Measurements from ENCODE around the gene CRB2.

CRB2 gene

DNA sequence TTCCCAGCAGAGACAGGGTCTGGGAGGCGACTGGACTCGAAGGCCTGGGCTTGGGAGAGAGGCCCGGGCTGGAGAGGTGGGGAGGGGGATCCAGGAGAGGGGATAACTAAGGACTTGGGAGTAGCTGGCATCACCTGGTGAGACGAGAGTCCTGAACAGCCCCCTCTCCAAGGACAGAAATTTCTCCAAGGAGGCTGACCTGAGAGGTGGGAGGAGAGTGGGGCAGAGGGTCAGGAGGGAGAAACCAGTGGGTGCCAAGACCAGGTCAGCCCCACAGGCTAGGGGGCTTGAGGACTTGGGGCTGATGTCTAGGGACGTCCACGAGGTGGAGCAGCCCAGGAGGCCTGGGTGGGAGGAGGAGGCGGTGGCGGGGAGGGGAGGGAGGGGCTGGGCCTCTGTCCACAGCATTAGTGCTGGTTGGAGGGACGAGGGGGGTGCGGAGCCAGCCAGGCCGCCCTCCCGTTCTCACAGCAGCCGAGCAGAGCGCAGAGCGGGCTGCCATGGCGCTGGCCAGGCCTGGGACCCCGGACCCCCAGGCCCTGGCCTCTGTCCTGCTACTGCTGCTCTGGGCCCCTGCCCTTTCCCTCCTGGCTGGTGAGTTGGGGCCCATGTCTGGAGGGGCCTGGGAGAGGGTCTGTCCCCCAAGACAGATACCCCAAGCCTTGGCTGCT lies at the start of gene CRB2:
Gene CRB2, plus strand, starts transcription at position 437 of the 671 bp plus-strand sequence. Its CDS starts 64 bp downstream, at position 501.
- peak; percentile 84 for DNase-seq

DNA sequence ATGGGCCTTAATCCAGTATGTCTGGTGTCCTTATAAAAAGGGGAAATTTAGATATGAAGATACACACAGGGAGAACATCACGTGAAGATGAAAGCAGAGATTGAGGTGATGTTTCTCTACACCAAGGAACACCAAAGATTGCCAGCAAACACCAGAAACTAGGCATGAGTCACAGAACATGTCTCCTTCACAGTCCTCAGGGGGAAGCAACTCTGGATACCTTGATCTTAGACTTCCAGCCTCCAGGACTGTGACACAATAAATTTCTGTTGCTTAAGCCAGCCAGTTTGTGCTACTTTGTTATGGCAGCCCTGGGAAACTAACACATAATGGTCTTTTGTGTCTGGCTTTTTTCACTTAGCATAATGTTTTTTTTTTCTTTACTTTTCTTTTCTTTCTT lies 46.4 kb upstream of the CRB2 start:
- no peak for DNase-seq

DNA sequence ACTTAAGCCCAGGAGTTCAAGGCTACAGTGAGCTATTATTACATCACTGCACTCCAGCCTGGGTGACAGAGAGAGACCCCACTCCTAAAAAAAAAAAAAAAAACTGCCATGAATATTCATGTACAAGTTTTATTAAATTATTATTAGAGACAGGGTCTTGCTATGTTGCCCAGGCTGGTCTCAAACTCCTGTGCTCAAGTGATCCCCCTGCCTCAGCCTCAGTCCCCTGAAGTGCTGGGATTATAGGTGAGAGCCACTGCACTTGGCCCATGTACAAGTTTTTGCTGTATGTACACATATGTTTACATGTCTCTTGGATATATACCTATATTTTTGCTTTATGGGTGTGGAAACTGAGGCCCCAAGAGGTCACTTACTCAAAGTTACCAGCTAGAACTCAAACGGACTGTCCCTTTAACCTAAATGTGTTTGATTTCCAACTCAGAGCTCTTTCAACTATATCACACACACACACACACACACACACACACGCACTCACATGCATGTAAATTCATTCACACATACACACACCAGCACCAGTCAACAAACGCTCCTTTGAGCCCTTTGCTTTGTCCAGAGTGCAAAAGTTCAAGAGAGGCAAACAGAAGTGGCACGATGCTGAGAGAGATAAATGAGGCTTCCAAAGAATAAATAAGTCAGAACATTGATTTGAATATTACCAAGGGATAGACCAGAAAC lies 45.3 kb upstream of the CRB2 start:
- DNase-seq = no peak

DNA sequence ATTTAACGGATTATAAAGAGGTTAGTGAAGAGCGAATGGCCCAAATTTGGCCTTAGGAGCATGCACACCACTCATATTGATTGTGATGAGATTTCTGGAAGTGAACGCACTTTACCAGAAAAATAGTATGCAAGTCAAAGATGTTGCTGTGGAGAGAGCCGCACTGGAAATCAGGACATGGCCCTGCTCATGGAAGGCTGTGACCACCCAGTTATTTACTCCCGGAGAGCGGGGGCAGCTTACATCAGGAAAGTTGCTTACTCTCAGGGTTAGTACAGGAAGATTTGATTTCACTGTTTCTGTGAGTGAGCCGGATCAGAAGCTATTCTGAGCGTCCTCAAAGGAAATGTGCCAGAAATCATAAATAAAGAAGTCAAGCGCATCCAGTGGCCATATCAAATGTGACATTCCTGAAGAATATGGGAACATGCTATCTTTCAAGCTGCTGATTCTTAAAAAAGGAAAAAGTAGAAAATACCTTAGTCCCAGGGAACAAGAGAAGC lies 44.7 kb upstream of the CRB2 start:
- no peak for DNase-seq

DNA sequence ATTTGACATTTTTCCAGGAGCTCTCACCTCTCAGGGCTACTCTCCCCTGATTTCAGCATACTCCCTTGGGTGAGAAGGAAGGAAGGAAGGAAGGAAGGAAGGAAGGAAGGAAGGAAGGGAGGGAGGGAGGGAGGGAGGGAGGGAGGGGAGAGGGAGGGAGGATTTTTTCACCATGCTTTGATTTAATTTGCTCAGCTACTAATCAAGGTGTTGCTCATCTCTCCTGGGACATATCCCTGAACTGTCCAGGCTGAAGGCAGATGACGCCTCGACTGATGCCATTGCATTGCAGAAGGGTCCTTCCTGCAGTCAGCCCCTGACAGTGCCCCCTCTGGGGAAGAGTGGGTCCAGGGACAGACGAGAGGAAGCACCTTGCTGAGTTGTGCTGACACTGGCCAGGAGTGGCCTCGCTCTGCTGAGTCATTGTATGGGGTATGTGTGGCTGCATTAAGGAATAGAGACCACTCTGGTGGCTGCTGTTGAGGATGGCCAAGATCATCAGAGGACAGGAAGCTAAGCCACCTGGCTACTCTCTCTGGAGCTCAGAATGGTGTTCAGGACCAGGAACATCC lies 43.6 kb upstream of the CRB2 start:
- DNase-seq = no peak

DNA sequence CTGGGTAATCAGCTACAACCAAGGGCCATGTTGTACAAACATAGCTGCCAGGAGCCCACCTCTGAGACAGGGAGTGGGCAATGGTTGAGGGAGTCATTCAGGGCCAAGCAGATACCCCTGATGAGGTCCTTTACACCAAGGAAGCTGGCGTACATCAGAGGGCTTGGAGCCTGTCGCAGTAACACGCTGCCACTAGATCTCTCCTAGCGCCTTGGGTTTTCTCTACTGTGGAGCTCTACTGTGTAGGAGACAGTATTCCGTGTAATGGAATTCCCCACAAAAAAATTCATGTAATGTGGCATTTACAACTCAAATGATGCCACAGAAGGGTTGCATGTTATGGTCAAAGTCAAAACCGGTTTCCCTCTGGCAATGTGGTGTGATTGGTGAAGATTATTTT lies 41.4 kb upstream of the CRB2 start:
- no peak for DNase-seq

DNA sequence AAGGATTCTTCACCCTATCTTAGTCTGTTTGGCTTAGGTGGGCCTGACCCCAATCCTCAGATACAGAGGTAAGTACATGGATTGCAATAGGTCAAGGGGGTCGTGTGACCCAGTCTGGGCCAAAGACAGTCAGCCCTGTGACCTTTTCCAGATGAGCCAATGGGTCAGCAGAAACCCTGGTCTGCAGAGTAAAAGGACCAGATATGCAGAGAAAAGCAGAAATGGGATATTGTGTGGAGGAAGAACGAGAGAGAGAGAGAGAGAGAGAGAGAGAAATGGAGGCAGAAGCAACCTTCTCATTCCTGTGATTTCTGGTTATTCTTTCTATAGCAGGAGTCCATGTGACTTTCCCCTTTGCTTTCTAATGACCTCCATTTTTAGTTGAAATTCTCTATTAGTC lies 40.4 kb upstream of the CRB2 start:
- DNase-seq = no peak

DNA sequence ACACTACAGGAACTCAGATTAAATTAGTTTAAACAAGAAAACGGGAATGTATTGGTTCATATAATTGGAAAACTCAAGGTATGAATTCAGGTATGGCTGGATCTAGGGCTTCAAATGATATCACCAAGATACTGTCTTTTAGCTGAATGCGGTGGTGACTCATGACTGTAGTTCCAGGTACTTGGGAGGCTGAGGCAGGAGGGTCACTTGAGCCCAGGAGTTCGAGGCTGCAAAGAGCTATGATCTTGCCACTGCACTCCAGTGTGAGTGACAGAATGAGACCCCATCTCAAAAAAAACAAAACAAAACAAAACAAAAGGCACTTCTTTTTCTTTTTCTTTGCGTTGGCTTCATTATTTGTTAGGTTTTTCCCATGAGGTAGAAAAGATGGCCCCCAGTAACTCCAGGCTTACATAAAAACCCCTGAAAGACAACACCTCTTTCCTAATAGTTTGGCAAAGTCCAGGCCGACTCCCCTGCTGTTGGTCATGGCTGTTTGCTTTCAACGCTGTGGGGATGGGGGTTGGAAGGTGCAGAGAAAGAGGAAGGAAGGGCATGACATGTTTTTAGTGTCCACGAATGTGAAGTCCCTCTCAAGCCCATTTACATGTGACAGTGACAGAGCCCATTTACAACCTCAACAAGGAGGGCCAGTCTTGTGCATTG lies 39.8 kb upstream of the CRB2 start:
- DNase-seq = no peak

DNA sequence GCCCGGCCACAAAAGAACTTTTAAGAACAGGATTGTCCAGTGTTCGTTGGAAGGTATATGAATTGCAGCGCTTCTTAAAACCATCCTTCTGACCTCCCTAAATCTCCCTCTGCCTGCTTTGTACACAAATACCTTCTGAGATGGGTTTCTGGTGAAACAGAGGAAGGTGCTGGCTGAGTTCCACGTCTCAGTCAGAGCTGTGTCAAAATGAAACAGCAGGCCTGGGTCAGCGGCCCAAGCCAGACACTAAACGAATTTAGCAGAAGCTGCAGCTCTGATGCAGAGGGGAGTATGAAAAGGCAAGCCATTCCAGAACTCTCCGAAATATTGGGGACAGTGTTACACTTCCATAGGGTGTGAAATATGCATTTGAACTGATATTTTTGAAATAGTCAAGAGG lies 37.8 kb upstream of the CRB2 start:
- no peak for DNase-seq

DNA sequence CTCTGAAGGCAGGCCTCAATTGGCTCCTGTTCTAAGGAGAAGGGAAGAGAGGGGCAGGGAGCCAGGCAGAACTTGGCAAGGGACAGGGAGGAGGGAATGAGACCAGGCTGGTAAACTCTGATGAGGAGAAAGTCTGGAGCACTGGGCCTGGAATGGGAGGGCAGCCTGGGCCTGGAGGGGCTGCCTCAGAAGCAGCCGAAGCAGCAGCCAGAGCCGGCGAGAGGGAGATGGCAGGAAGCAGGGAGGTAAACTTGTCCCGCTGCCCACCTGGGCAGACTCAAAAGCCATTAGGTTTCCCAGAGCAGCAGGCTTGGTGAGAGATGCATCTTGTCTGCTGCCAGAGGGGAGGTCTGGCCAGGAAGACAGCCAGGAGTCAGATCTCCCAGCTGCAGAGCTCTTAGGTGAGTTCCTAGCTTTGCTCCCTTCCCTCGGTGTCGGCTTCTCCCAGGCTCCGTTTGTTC lies 37.0 kb upstream of the CRB2 start:
- no peak for DNase-seq

DNA sequence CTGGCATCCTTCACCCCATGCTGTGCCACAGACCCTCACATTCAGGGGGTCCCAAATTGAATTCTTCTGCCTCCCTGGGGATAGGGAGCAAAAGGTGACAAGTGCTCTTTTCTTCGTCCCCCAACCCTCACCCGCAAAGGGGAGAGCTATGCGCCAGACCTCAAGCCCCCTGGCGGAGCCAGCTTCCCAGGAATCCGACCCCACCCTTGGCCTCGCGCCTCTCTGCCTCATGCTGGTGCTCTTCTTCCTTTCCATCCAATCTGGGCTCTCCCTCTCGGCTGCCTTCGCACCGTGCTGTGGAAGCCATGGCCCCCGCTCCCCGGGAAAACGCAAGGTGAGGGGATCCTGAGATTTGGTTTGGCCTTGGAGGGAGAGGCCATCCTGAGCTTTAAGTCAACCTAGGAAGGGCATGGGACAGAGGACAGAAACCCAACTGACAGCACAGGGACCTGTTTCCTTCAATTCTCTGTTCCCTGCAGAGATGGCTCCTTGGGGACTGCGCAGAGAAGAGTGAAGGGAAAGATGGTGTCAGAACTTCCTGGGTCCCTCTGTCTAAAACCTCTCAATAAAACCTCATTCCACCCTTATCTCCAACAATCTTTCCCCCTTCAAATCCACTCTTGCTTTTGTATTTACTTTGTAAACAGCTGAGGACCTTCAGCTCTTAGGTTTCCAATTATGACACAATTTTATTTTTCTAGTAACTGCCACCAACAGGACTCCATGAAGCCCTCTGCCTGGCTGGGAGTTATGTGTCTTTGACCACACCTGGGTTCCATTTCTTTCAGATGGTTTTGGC lies 36.3 kb upstream of the CRB2 start:
- no peak for DNase-seq

DNA sequence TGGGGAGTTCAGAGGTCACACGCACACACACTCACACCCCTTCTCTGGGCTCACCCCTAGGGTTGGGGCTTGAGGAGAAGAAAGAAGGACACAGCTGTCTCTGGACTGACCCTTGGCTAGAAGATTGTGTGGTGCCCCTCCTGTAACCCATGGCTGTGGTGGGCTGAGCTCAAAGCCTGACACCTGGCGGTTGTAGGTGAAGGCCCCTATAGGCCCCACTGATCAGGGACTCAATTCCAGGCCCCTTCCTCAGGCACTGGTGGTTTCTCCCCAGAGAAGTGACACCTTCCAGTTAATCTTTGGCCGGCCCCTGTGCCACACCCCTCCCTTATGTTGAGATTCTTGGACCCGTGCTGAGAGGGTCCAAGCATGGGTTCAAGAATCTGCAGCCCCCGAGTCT lies 35.2 kb upstream of the CRB2 start:
- DNase-seq = no peak

DNA sequence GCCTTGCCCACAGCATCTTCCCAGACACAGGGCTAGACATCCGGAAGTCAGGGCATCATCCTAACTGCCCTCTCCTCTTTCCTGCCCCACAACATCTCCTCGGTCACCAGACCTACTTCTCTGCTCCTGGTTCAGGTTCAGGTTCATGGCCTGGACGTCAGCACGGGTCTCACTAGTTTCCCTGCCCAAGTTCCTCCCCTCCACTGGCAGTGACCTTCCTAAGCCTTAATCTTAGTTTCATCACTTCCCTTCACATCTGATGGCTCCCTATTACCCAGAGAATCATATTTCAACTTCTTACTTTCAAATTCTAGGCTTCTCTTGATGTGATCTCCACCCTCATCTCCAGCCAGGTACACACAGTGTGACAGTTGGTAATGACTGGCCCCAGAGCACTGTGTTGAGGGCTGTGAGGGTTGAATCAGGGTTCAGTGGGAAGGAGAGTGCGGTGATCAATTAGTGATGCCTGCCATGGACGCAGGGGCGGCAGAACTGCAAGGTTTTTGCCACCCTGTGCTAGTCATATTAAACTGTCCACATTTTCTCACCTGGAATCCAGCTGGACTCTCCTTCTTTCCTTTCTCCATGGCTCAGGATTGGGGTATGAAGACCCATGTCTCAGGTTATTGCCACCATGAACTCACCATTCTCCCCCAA lies 34.3 kb upstream of the CRB2 start:
- no peak for DNase-seq

DNA sequence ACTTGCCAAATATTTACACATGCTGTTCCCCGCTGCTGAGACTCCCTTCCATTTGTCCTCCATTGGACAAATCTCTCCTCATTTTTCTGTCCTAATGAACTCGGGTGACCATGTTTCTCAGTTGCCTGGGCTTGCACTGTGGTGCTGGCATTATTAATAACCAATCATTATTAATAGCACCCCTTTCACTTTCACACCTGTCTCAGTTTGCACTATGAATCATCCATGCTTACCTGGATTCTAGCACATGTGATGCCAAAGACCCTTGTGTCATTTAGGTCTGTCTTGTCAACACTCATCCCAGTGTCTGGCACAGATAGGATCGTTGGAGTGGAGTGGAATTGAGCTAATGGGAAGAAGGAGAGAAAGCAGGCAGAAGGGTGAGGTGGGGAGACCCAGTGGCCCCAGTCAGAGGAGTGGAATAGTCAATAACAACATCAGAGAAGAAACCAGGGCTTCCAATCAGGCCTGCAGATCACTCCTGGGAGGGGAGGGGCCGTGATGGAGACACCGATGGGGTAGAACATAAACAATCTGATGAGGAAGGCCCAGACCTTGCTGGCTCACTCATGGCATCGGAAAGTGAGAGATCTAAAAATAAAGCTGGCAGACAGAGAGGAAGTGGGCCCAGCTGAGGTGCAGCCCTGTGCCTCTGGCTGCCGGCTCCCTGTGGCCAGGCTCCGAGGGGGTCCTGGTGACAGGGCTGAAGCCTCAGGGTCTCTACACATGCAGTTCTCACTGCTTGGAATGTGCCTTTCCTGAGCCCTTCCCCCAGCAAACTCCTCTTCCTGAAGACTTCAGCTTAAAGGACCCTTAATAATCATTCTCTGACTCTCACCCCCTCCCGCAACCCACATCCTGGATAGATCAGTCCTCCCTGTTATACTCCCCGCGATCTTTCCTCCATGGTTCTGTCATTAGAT lies 33.5 kb upstream of the CRB2 start:
- no peak for DNase-seq

DNA sequence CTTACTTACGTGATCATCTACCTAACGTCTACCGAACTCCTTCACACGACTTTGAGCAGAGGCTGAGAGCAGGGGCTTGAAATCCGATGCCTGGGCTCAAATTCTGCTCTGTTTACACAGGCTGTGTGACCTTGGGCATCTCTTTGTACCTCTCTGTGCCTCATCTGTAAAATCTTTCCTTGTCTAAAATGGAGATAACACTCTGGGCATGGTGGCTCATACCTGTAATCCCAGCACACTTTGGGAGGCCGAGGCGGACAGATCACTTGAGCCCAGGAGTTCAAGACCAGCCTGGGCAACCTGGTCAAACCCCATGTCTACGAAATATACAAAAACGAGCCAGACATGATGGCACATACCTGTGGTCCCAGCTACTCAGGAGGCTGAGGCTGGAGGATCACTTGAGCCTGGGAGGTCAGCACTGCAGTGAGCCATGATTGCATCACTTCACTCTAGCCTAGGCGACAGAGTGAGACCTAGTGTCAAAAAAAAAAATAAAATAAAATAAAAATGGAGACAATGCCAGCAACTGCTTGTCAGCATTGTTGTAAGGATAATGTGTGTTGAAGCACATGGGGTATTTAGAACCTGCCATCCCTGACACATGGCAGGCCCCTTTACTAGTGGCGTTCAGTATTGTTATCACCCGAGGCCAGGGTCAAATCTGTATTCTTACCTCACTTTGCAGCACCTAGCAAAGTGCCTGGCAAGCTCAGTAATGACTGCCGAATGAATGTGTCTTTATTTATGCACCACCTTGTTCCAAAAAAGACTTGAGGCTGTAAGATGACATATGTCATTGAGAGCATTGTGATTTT lies 32.6 kb upstream of the CRB2 start:
- no peak for DNase-seq

DNA sequence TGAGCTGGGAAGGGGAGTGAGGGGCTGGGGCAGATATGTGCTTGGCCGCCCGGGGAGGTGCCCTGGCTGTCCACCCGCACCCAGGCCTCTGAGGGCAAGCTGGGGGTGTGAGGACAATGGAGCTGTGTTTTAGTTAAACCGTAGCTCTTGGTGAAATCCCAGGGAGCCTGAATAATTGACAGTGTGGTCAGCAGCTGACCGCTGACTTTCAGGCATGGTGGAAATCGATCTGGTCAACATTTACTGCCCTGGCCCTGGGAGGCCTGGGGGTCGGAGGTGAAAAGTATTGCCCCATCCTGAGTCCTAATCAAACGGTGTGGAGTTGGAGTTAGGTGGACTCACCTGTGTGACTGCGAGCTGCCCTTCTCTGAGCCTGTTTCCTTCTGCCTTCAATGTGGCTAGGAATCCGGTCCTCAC lies 31.2 kb upstream of the CRB2 start:
- DNase-seq = no peak

DNA sequence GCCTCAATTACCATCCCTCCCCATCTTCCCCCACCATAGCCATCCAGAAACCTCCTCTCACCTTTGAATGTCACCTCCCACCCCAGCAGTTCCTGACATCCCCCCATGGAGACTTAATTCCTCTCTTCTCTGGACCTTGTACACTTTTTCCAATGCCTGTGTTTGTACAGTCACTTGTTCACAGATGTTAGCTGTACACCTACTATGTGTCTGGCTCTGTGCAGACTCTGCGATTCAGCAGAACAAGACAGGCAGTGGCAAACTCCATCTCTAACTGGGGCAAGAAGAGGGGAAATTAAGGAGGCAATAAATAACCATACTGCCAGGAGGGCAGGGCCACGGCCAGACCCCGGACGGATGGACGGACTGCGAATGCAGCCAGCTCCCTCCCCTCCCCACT lies 29.8 kb upstream of the CRB2 start:
- DNase-seq = no peak

DNA sequence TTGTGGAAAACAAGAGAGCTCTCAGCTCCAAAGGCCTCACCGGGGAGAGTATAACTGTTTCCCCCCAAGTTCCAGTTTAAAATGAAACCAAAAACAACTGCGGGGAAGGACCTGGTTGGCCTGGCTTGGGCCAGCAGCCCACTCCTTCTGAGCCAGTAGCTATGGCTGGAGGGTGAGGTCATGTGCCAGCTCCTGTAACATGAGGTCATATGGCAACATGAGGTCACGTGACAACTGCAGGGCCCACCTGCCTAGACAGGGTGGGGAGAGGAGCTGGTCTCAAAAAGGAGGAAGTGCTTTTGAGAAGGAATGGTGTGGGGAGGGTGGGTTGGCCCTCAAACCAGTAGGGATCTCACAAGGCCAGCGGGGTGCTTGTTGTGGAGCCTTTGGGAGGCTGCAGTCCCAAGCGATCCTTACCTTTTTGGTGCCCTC lies 29.3 kb upstream of the CRB2 start:
- no peak for DNase-seq

DNA sequence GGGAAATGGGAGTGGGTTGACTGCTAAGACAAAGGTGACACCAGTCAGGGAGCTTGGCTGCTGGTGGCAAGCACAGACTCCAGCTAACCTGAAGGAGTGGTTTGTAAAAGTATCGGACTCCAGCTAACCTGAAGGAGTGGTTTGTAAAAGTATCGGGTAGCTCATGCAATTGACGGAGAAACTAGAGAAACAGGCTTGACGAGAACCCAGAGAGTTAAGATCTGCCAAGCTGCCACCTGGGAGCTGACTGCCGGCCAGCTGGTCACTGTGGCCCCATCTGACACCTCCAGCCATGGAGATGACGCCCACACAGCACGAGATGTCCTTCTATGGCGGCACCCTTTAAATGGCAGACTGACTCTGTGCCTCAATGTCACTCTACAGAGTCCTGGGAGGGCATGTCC lies 28.3 kb upstream of the CRB2 start:
- no peak for DNase-seq

DNA sequence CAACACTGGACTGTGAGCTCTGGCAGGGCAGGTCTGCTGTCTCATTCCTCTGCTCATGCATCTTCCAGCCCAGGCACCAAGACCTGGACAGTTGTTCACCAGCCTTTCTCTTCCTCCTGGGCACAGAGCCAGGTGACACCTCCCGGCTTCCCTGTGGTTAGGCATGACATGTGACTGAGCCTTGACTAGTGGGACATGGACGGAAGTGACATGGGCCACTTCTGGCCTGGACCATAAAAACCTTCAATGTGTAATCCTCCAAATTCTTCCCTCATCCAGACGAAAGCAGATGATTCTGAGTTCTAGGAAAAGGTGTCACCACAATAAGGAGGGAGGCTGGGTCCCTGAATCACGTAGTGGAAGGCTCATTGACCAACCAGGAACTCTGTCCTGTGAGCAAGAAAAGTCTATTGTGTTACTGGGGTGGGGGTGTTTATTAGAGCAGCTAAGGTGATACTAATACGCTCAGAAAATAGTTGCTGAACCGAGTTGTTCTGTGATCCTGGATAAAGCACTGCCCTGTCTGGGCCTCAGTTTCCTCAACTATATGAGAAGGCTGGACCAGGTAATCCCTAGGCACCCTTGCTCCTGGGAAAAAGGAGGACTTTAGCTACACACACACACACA lies 26.6 kb upstream of the CRB2 start:
- DNase-seq = no peak
